Activated T-helper 1 cell treated with anti-CD3 and anti-CD28 coated beads, Interleukin-12 subunit alpha, Interleukin-12 subunit beta, Interleukin-2, Interleukin-4 antibody, amounts not matched to agents 30 ng/mL and 10 ng/mL and 1 ng/mL, durations not matched to agents 14 hours and 24 hours and 36 hours (primary cell): Measurements from ENCODE around the gene VEGFD. TPM values are rescaled to one million over a fixed set of nuclear protein-coding genes. Genes with fewer than 3 reads are reported as not detected.

ENCODE experiments used
- DNase-seq: peaks from one replicate; pipeline ENCODE4 v3.0.0; 2021; ENCODE audit warnings: low spot score
- H3K27ac Mint-ChIP-seq: one replicate; pipeline ENCODE4 v1.8.0; 2021; ENCODE audit warnings: mild to moderate bottlenecking, mixed read lengths
- H3K27me3 Mint-ChIP-seq: one replicate; pipeline ENCODE4 v1.8.0; 2022; ENCODE audit warnings: mild to moderate bottlenecking, moderate library complexity, mixed read lengths; ENCODE audit not compliant: insufficient read depth
- H3K36me3 Mint-ChIP-seq: one replicate; pipeline ENCODE4 v1.8.0; 2021; ENCODE audit warnings: low read depth, mixed read lengths
- H3K4me1 Mint-ChIP-seq: one replicate; pipeline ENCODE4 v1.8.0; 2021; ENCODE audit warnings: low read depth, mixed read lengths
- H3K4me3 Mint-ChIP-seq: one replicate; pipeline ENCODE4 v1.8.0; 2021; ENCODE audit warnings: mild to moderate bottlenecking, moderate library complexity, mixed read lengths
- H3K9me3 Mint-ChIP-seq: one replicate; pipeline ENCODE4 v1.8.0; 2021; ENCODE audit warnings: mixed read lengths
- intact Hi-C: fragments of 100-400 bp; cut with micrococcal nuclease; formaldehyde crosslinking; loops from one replicate; pipeline ENCODE4 v1.15.1; 2024
- total RNA-seq: library from RNA; stranded (reverse); gene quantifications from 2 replicates; pipeline ENCODE4 v1.2.3, GENCODE V29; 2022

The VEGFD gene
- total RNA-seq, 1 donor from 2014 or later: not detected

GRCh38 chrX:15401378-15401777, 17.2 kb upstream of the VEGFD start:
- H3K9me3 Mint-ChIP-seq: no peaks in the 10 kb centered on the region
- peaks cover 6% of the 10 kb centered on the region for H3K4me1 Mint-ChIP-seq
- no peaks in the 10 kb centered on the region for H3K36me3 Mint-ChIP-seq

GRCh38 chrX:15399962-15400391, 15.8 kb upstream of the VEGFD start:
- DNase-seq: no peak
- intact Hi-C loops: no loop called here
- Mint-ChIP-seq H3K4me1 (peaks cover 6% of the 10 kb centered on the region), H3K27me3 (no peaks in the 10 kb centered on the region), H3K9me3 (no peaks in the 10 kb centered on the region), H3K27ac (no peak overlapping the region), H3K36me3 (no peaks in the 10 kb centered on the region), H3K4me3 (no peak overlapping the region)

More at GRCh38 chrX:15401378-15401777, 17.2 kb upstream of the VEGFD start:
- intact Hi-C loops: no loop called here
- H3K27ac Mint-ChIP-seq: no peak overlapping the region
- H3K4me3 Mint-ChIP-seq: no peak overlapping the region
- no peak for DNase-seq
- no peaks in the 10 kb centered on the region for H3K27me3 Mint-ChIP-seq

DNA sequence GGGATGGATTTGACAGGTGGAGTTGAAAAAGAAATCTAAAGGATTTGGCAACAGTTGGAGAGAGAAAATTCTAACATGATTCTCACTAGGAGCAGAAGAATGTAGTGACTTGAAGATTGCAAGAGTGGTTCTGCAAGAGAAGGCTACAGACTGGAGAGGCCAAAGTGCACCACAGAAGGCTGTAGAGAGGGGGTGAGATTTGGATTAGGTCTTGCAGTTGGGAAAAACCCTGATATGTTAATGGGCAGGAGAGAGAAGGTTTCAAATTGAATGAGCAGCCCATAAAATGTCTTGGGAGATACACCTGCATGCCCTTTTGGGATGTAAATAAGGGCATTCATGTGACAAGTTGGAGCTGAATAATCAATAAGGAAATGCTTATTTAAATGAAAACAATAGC, 14.7 kb upstream of the VEGFD start:
- no peaks in the 10 kb centered on the region for H3K36me3 Mint-ChIP-seq

GRCh38 chrX:15395789-15396188, 11.6 kb upstream of the VEGFD start:
- Mint-ChIP-seq H3K36me3 (no peaks in the 10 kb centered on the region), H3K27ac (no peak overlapping the region), H3K4me1 (no peaks in the 10 kb centered on the region), H3K9me3 (no peaks in the 10 kb centered on the region), H3K27me3 (no peaks in the 10 kb centered on the region), H3K4me3 (no peak overlapping the region)
- intact Hi-C loops: no loop called here
- DNase-seq: no peak

More for the DNA sequence above, 14.7 kb upstream of the VEGFD start:
- H3K27me3 Mint-ChIP-seq: no peaks in the 10 kb centered on the region
- H3K4me3 Mint-ChIP-seq: no peak overlapping the region
- H3K9me3 Mint-ChIP-seq: no peaks in the 10 kb centered on the region
- H3K27ac Mint-ChIP-seq: no peak overlapping the region
- intact Hi-C loops: no loop called here
- no peaks in the 10 kb centered on the region for H3K4me1 Mint-ChIP-seq
- no peak for DNase-seq

DNA sequence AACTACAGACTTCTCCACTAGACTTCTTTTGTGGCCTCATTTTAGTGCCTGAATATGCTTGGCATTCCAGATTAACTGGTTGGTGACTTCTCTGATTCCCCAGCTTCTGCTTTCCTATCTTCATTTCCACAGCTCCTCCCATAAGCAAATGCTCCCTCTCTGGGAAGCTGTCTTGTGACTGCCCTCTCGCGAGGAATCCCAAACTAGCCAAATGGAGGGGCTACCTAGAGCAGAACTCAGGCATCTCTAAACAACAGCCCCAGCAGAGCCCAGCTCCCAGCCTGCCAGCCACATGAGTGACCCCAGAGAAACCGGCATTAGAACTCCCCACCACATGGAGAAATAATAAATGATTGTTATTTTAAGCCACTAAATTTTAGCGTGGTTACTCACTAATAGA, 7.6 kb upstream of the VEGFD start:
- Mint-ChIP-seq H3K27ac (no peak overlapping the region), H3K4me1 (no peaks in the 10 kb centered on the region), H3K9me3 (no peaks in the 10 kb centered on the region), H3K36me3 (no peaks in the 10 kb centered on the region), H3K4me3 (no peak overlapping the region), H3K27me3 (no peaks in the 10 kb centered on the region)
- DNase-seq: no peak
- intact Hi-C loops: no loop called here

GRCh38 chrX:15382813-15383212, 1.4 kb downstream of the VEGFD start:
- Mint-ChIP-seq H3K27ac (no peak overlapping the region), H3K4me3 (no peak overlapping the region), H3K27me3 (no peaks in the 10 kb centered on the region), H3K36me3 (no peaks in the 10 kb centered on the region), H3K4me1 (no peaks in the 10 kb centered on the region), H3K9me3 (no peaks in the 10 kb centered on the region)
- intact Hi-C loops: no loop called here
- DNase-seq: no peak

- no peaks in the 10 kb centered on the region for H3K9me3 Mint-ChIP-seq
- no peaks in the 10 kb centered on the region for H3K27me3 Mint-ChIP-seq
- no peak overlapping the region for H3K4me3 Mint-ChIP-seq
- no peaks in the 10 kb centered on the region for H3K36me3 Mint-ChIP-seq
- DNase-seq: no peak
- no peaks in the 10 kb centered on the region for H3K4me1 Mint-ChIP-seq
- H3K27ac Mint-ChIP-seq: no peak overlapping the region
- intact Hi-C loops: no loop called here
Measured at GRCh38 chrX:15376956-15377355, 7.3 kb downstream of the VEGFD start.

- intact Hi-C loops: no loop called here
- H3K4me3 Mint-ChIP-seq: no peak overlapping the region
Measured at GRCh38 chrX:15373976-15374375, 10.2 kb downstream of the VEGFD start.

DNA sequence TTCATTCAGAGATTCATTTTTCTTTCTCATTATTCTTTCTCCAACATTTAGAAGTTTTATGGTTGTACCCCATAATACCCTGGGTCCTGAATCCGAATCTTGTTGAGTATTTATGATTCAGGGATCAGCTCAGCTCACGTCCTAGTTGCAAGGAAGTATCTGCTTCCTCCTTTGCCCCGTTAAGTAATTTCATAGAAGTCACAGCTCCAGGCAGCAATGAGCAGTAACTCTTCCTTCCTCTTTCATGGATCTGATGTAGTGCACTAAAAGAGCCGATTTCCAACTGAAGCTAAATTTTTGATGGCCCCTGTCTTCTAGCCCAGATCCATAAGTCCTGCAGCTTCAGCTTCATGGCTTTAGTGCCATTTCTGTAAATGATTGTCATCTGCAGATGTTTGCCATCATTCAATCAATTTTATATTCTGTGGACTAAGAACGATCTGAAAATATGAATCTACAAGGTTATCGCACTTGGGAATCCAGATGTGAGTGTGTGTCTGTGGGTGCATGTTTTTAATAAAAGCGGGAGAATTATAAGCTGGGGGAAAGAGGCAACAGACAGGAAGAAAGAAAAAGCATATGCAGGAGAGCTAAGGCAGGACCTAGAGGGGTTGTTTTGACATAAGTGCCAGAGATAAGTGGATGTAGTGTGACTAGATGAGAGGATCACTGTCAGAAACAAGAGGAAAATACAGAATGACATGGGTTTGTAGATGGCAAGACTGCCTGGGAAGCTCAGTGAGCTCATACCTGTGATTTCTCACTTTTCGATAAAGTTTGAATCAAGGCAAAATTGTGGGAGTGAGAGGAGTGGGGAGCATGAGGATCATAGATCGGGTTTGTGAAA, 17.5 kb downstream of the VEGFD start:
- DNase-seq: no peak
- H3K27ac Mint-ChIP-seq: no peak overlapping the region
- no peaks in the 10 kb centered on the region for H3K4me1 Mint-ChIP-seq
- H3K4me3 Mint-ChIP-seq: no peak overlapping the region
- peaks cover 13% of the 10 kb centered on the region for H3K27me3 Mint-ChIP-seq
- intact Hi-C loops: no loop called here
- no peaks in the 10 kb centered on the region for H3K36me3 Mint-ChIP-seq
- no peaks in the 10 kb centered on the region for H3K9me3 Mint-ChIP-seq

More at GRCh38 chrX:15373976-15374375, 10.2 kb downstream of the VEGFD start:
- H3K9me3 Mint-ChIP-seq: no peaks in the 10 kb centered on the region
- no peaks in the 10 kb centered on the region for H3K36me3 Mint-ChIP-seq
- DNase-seq: no peak
- H3K27me3 Mint-ChIP-seq: peaks cover 3% of the 10 kb centered on the region
- H3K4me1 Mint-ChIP-seq: no peaks in the 10 kb centered on the region
- no peak overlapping the region for H3K27ac Mint-ChIP-seq

DNA sequence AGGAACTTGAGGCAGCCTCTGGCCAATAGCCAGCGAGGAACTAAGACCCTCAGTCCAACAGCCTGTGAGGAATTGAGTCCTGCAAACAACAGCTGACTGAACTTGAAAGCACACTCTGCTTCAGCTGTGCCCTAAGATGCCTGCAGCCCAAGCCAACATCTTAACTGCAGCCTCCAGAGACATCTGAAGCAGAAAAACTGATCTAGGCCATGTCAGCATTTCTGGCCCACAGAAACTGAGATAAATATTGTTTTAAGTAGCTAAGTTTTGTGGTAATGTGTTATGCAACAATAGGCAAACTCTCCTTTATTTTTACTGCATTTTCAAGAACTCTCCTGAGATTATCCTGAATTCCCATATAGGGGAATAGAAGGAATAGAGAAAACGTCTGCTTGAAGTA, 24.5 kb downstream of the VEGFD start:
- H3K36me3 Mint-ChIP-seq: no peaks in the 10 kb centered on the region
- no peaks in the 10 kb centered on the region for H3K9me3 Mint-ChIP-seq
- H3K27ac Mint-ChIP-seq: no peak overlapping the region
- H3K4me1 Mint-ChIP-seq: no peaks in the 10 kb centered on the region
- H3K4me3 Mint-ChIP-seq: no peak overlapping the region
- H3K27me3 Mint-ChIP-seq: peaks cover 2% of the 10 kb centered on the region
- intact Hi-C loops: no loop called here
- DNase-seq: no peak

- H3K4me1 Mint-ChIP-seq: no peaks in the 10 kb centered on the region
- no peak overlapping the region for H3K27ac Mint-ChIP-seq
- intact Hi-C loops: no loop called here
- H3K27me3 Mint-ChIP-seq: peaks cover 2% of the 10 kb centered on the region
- H3K36me3 Mint-ChIP-seq: no peaks in the 10 kb centered on the region
- H3K4me3 Mint-ChIP-seq: no peak overlapping the region
- no peak for DNase-seq
- H3K9me3 Mint-ChIP-seq: no peaks in the 10 kb centered on the region
Measured at GRCh38 chrX:15358533-15358932, 25.7 kb downstream of the VEGFD start.

GRCh38 chrX:15356444-15356843, 27.8 kb downstream of the VEGFD start:
- intact Hi-C loops: no loop called here
- Mint-ChIP-seq H3K27me3 (peaks cover 2% of the 10 kb centered on the region), H3K36me3 (no peaks in the 10 kb centered on the region), H3K4me1 (no peaks in the 10 kb centered on the region), H3K4me3 (no peak overlapping the region), H3K9me3 (no peaks in the 10 kb centered on the region), H3K27ac (no peak overlapping the region)
- DNase-seq: no peak

- H3K9me3 Mint-ChIP-seq: no peaks in the 10 kb centered on the region
- H3K4me3 Mint-ChIP-seq: no peak overlapping the region
- intact Hi-C loops: no loop called here
- no peak overlapping the region for H3K27ac Mint-ChIP-seq
- H3K36me3 Mint-ChIP-seq: no peaks in the 10 kb centered on the region
- no peaks in the 10 kb centered on the region for H3K4me1 Mint-ChIP-seq
- no peak for DNase-seq
- no peaks in the 10 kb centered on the region for H3K27me3 Mint-ChIP-seq
Measured at GRCh38 chrX:15350329-15350996, 33.8 kb downstream of the VEGFD start.
